A673 (cell line): Measurements from ENCODE around the gene CARD9. TPM values are rescaled to one million over a fixed set of nuclear protein-coding genes. Genes with fewer than 3 reads are reported as not detected.

ENCODE experiments used
- BruUV-seq: library from RNA; stranded (reverse); fragments of 400-500 nt; replicated peaks from 2 replicates; lab custom pipeline; 2021; lab: Mats Ljungman, UMichigan
- CTCF ChIA-PET: fragments of 300-600 bp; sonication (Branson Sonifier 250); formaldehyde crosslinking; loops from one replicate; lab custom pipeline; 2022; ENCODE audit warnings: antibody characterized with exemption; lab: Charles Lee
- POLR2A ChIA-PET: fragments of 300-600 bp; sonication (Branson Sonifier 250); formaldehyde crosslinking; loops from one replicate; lab custom pipeline; 2022; ENCODE audit warnings: antibody characterized with exemption; ENCODE audit not compliant: low non-redundant PET; lab: Charles Lee
- DNase-seq: peaks from one replicate; pipeline ENCODE4 v3.0.0-alpha.2; 2015; ENCODE audit warnings: low spot score
- H3K27ac ChIP-seq: fragments of 200-600 bp; sonication (generic); 2 replicates; pipeline ENCODE4 v1.5.1; 2016; ENCODE audit warnings: mixed run types, low read depth, mild to moderate bottlenecking, mixed read lengths, antibody characterized with exemption, low read length; ENCODE audit not compliant: poor library complexity, severe bottlenecking
- H3K27me3 ChIP-seq: fragments of 200-600 bp; sonication (generic); replicated peaks from 2 replicates; pipeline ENCODE4 v1.6.1; 2017; ENCODE audit warnings: mixed run types, low read depth, mild to moderate bottlenecking, mixed read lengths, antibody characterized with exemption, low read length; ENCODE audit not compliant: insufficient read depth, poor library complexity
- H3K36me3 ChIP-seq: fragments of 200-600 bp; sonication (generic); 2 replicates; pipeline ENCODE4 v1.6.1; 2016; ENCODE audit warnings: mixed run types, mild to moderate bottlenecking, mixed read lengths, antibody characterized with exemption, low read length; ENCODE audit not compliant: insufficient read depth, poor library complexity, severe bottlenecking
- H3K4me1 ChIP-seq: fragments of 200-600 bp; sonication (generic); 2 replicates; pipeline ENCODE4 v1.6.1; 2017; ENCODE audit warnings: mixed run types, mild to moderate bottlenecking, mixed read lengths, antibody characterized with exemption, low read length; ENCODE audit not compliant: insufficient read depth, poor library complexity, severe bottlenecking
- H3K4me3 ChIP-seq: fragments of 200-600 bp; sonication (generic); 2 replicates; pipeline ENCODE4 v1.5.1; 2016; ENCODE audit warnings: low read depth, mixed run types, mild to moderate bottlenecking, mixed read lengths, low read length; ENCODE audit not compliant: poor library complexity, severe bottlenecking
- H3K9me3 ChIP-seq: fragments of 200-600 bp; sonication (generic); 2 replicates; pipeline ENCODE4 v1.6.1; 2016; ENCODE audit warnings: mixed run types, low read depth, mild to moderate bottlenecking, mixed read lengths, antibody characterized with exemption, low read length; ENCODE audit not compliant: poor library complexity, severe bottlenecking
- EZH2 ChIP-seq: fragments of 200-600 bp; sonication (generic); IDR thresholded peaks from 2 replicates; pipeline ENCODE4 v1.6.1; 2017; ENCODE audit warnings: borderline replicate concordance, low read depth, mild to moderate bottlenecking, mixed read lengths, antibody characterized with exemption, low read length; ENCODE audit not compliant: poor library complexity, severe bottlenecking
- intact Hi-C: fragments of 100-400 bp; cut with micrococcal nuclease; formaldehyde crosslinking; loops from one replicate; pipeline ENCODE4 v1.10.0; 2022; ENCODE audit not compliant: unreplicated experiment
- total RNA-seq: library from RNA; stranded (reverse); gene quantifications from 2 replicates; pipeline ENCODE4 v1.2.3, GENCODE V29; 2021
- TF ChIP-seq, protein P1 (sequence below): fragments of 300-800, 200-600 bp; sonication (generic); conservative IDR thresholded peaks from 2 replicates; pipeline ENCODE4 v1.5.1; 2017; ENCODE audit warnings: low read depth, mild to moderate bottlenecking, antibody characterized with exemption, low read length, moderate library complexity, mixed read lengths

The CARD9 gene
- total RNA-seq, 1 experiment from 2014 or later = 5.4 TPM

DNA sequence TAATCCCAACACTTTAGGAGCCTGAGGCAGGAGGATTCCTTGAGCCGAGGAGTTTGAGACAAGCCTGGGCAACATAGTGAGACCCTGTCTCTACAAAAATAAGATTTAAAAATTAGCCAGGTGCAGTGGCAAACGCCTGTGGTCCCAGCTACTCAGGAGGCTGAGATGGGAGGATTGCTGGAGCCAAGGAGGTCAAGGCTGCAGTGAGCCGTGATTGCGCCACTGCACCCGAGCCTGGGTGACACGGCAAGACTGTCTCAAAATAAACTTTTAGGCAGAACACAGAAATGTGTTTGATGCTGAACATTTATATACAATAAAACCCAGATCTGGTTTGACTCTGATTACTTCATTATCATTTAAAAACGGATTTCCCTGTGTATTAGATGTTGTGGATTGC is 32.0 kb upstream of the CARD9 start:
- TF ChIP-seq, protein P1, sequence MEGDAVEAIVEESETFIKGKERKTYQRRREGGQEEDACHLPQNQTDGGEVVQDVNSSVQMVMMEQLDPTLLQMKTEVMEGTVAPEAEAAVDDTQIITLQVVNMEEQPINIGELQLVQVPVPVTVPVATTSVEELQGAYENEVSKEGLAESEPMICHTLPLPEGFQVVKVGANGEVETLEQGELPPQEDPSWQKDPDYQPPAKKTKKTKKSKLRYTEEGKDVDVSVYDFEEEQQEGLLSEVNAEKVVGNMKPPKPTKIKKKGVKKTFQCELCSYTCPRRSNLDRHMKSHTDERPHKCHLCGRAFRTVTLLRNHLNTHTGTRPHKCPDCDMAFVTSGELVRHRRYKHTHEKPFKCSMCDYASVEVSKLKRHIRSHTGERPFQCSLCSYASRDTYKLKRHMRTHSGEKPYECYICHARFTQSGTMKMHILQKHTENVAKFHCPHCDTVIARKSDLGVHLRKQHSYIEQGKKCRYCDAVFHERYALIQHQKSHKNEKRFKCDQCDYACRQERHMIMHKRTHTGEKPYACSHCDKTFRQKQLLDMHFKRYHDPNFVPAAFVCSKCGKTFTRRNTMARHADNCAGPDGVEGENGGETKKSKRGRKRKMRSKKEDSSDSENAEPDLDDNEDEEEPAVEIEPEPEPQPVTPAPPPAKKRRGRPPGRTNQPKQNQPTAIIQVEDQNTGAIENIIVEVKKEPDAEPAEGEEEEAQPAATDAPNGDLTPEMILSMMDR = no peak
- H3K9me3 ChIP-seq = no peaks in the 10 kb centered on the region
- no peak overlapping the region for H3K4me3 ChIP-seq
- no peaks in the 10 kb centered on the region for H3K27me3 ChIP-seq
- POLR2A ChIA-PET = no interaction called here
- H3K36me3 ChIP-seq = peaks cover 54% of the 10 kb centered on the region
- no peak overlapping the region for H3K27ac ChIP-seq
- no peak for DNase-seq
- BruUV-seq = no TSS peak
- peaks cover 2% of the 10 kb centered on the region for H3K4me1 ChIP-seq
- intact Hi-C loops = no loop called here
- CTCF ChIA-PET = no interaction called here

DNA sequence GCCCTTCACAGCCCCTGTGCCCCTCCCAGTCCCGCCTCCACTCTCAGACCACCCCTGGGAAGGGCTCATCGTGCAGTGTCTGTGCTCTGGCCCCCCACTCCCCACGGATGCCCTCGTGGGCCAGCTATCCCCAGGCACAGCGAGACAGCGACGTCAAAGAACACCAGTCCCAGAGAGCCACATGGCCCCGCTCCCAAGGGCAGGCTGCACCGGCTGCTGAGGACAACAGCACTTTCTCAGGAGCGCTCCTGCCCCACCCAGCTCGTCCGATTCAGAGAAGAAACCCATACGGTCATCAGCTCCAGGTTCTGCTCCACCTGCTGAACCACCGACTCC is 31.3 kb upstream of the CARD9 start:
- ChIA-PET POLR2A (no interaction called here), CTCF (no interaction called here)
- intact Hi-C loops = no loop called here
- Histone ChIP-seq H3K36me3 (peaks cover 54% of the 10 kb centered on the region), H3K27ac (peak overlapping the region; percentile 50), H3K27me3 (no peaks in the 10 kb centered on the region), H3K9me3 (no peaks in the 10 kb centered on the region), H3K4me1 (peaks cover 6% of the 10 kb centered on the region), H3K4me3 (no peak overlapping the region)
- TF ChIP-seq EZH2 = no peak
- TF ChIP-seq, protein P1 = no peak
- no peak for DNase-seq
- BruUV-seq = no TSS peak

DNA sequence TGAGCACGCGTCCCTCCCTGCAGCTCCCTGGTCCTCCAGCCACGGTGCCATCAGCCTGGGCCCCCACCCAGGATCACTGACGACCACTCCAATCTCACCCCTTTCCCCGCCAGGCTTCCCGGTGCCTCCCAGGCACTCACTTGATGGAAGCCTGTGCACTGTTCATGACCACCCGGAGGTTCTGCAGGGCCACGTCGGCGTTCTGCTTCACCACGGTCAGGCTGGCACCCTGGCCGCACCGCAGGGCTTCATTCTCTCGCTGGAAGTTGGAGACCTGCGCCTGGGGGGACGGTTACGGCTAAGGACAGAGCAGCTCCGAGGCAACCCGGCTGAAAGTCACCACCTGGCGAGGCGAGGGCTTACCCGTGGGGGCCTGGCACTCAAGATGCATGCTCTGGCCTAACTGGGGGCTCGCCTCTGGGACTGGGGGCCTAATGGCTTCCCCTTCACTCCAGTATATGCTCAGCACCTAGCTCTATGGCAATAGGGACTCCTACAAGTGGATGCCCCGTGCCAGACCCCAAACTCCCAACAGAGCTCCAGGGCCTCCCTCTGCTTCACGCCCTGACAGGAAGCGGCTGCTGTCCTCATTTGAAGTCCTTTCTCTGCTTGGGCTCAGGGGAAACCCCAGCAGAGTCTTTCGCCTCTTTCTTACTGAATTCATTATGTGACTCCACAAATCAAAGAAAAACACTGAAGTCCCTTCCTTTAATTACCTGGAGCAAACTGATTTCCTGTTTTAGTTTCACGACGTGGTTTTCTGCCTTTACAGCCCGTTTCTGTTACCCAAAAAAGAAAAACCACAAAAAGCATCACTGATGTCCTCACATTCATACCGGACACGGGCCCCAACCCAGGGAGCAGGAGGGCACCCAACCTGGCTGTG is 30.7 kb upstream of the CARD9 start:
- H3K27me3 ChIP-seq = no peaks in the 10 kb centered on the region
- peak overlapping the region; percentile 50 for H3K27ac ChIP-seq
- CTCF ChIA-PET = interaction anchor here (0.6 kb wide), 1 partner anchor 17 kb away, joined by 7 read pairs; no protein-coding TSS in a partner anchor
- POLR2A ChIA-PET = no interaction called here
- DNase-seq = no peak
- H3K36me3 ChIP-seq = peaks cover 54% of the 10 kb centered on the region
- no peak overlapping the region for H3K4me3 ChIP-seq
- intact Hi-C loops = no loop called here
- no TSS peak for BruUV-seq
- no peaks in the 10 kb centered on the region for H3K9me3 ChIP-seq
- H3K4me1 ChIP-seq = peaks cover 6% of the 10 kb centered on the region
- TF ChIP-seq, protein P1 = no peak
- no peak for TF ChIP-seq EZH2
